Nucleus accumbens (tissue), 56 donors: ENCODE data around the gene PROP1.
A peak's percentile ranks its signal among the peaks of the same experiment; 100 is the strongest.
"Not testable (repeated sequence)": the region's sequence is repeated elsewhere in the genome, so short reads cannot be mapped to it uniquely, and the experiment has no call there.

Experiments used
- DNase-seq, 56 donors: peaks; one replicate each; lab custom pipeline; 2025; lab: John Stamatoyannopoulos, UW

Gene PROP1

DNA sequence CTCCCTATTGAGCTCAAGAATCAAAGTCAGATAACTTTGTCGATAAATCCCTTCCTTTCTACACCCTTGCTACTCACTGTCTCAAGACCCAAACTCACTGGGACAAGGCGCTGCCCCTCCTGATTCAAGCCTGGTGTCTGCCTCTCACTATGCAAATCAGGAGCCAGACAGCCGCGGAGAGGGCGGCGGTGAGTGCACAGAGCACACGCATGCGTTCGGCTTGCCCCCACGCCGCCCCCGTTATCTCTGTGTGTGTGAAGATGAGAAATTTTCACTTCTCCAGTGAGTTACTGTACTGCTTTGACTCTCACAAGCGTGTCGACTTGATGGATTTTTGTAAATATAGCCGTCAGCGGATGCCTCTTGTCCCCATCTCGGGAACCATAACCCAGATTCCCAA lies 47.0 kb downstream of the PROP1 start:
- DNase-seq: peak in 1 of 56 donors; percentile 4

DNA sequence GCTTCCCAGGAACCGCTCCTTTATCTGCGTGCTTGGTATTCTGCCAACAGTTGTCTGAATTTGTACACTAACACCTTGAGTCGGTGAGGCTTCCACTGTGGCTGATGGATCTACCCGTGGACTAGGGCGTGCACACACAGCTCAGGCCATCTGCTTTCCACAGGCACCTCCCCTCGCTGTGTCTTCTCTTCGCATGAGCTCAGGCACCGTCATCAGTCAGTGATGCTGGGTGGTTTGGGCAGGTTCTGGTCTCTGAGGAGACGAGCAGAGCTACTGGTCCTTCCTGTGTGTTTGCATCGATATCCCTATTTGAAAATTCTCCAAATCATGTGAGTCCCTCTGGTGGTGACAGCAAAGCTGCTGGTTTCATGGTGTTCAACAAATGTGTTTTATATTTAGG lies 48.1 kb downstream of the PROP1 start:
- not testable (repeated sequence) for DNase-seq

DNA sequence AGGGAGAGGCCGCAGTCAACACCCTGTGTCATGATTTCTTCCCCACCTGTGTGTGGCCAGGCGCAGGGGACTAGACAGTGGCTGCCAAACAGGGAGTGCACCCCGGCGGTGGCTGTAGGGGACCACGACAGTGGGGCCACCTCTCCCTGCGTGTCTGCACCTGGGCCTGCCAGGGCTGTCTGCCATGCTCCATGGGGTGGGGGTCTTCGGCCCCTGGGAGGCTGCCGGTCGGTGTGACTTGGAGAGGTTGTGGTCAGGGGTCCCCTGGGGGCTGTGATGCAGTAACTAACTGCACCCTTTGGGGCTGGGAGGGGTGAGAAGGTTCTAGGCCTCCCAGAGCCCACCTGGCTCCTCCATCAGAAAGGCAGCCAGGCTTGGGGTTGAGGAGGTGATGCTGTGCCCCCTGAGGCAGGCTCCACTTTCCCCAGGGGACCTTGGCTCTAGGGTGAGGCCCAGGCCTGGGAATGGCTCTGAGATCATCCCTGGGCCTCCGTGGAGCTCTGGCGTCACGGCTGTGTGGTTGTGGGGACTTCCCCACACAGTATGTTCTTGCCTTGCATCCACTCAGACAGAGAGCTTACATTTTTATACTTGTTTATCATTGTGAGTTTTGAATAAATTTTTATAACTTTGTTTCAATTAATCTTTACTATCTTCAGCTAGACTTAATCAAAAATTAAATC lies 50.3 kb downstream of the PROP1 start:
- not testable (repeated sequence) for DNase-seq

DNA sequence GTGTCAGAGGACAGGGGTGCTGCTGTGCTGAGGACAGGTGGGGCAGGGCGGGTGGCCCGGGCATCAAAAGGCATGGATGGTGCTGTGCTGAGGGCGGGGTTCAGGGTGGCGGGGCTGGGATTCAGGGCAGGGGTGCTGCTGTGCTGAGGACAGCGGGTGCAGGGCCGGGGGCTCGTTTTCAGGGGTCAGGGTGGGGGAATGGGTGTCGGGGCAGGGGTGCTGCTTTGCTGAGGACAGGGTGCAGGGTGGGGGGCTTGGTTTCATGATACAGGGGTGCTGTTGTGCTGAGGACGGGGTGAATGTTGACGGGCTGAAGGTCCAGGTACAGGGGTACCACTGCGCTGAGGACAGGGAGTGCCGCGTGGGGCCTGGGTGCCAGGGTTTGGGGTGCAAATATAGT lies 50.9 kb downstream of the PROP1 start:
- DNase-seq: not testable (repeated sequence)

DNA sequence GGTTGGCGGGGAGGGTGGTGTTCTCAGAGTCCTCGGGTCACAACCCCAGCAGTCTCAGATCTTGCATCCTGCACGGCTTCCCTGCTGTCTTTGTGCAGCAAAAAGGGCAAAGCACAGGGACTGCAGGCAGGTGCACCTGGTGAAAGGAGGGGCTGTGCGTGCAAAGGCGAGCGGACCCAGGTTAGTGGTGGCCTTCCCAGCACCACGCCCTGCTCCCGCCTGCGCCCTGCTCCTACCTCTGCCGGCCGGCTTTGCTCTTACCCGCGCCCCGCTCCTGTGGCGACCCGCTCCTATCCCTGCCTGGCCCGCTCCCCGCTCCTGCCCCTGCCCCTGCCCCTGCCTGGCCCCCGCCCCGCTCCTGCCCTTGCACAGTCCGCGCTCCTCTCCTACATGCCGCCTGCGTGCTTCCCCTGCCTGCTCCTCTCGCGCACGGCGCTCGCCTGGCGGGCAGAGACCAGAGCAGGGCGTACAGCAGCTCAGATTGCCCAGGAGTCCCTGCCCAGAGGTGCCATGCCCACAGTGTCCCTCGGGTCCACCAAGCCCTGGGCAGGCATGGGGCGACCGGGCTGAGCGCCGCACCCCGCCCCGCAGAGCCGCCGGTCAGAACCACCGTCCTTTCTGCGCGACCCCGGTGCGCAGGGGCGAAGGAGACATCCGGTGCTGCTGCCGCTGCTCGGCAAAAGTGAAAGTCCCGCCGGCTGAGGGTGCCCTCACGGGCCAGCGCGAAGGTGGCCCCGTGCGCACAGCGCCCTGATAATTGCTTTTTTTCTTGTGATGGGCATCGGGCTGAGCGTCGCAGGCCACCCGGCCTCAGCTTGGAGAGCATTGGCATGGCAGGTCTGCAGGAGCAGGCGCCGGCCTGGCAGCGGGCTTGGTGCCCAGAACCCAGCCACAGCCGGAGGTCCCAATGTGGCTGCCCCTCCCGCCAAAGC lies 52.0 kb downstream of the PROP1 start:
- DNase-seq: not testable (repeated sequence)

DNA sequence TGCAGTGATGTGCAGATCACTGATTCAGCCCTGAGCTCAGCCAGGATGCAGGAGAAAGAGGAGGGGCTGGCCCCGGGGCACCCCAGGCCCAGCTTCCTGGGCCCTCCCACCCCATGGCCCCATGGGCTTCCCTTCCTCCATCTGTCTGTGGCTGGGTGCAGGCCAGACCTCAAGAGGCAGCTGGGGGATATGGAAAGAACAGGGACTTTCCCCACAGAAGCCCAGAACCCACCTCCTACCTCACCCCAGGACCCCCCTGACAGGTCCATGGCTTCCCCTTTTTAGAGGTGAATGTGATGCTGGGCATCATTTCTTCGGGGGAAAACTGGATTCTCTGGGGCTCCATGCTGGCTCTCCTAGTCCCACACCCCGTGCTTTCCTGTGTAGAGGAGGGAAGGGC lies 53.1 kb downstream of the PROP1 start:
- DNase-seq: not testable (repeated sequence)
